ENCODE measurements around the gene EMP3. TPM values are rescaled to one million over a fixed set of nuclear protein-coding genes. Genes with fewer than 3 reads are reported as not detected.
"Not testable (repeated sequence)": the region's sequence is repeated elsewhere in the genome, so short reads cannot be mapped to it uniquely, and the experiment has no call there.

The EMP3 gene
- total and polyA plus RNA-seq, 10 donors: 33.2 to 149 (median 86.8) TPM

- Histone ChIP-seq H3K27ac (no peak overlapping the region), H3K36me3 (no peaks in the 10 kb centered on the region), H3K27me3 (replicated peaks in 1 of 7) (no peaks in the 10 kb centered on the region), H3K4me1 (peaks cover 0 to 18% (median 16%) of the 10 kb centered on the region in 6 donors), H3K4me3 (no peak overlapping the region), H3K9me3 (no peaks in the 10 kb centered on the region)
- intact Hi-C loops (cut with DNase I; ENCODE audit: low total_unique reads): no loop called here
- WGBS, 5 donors: 75 to 89% (median 85%) methylated on average over 1 to 5 of the region's 5 CpGs
- no peak for DNase-seq
- TF ChIP-seq POLR2A (IDR thresholded peaks at IDR 0.05) (no peak), POLR2AphosphoS5 (IDR thresholded peaks at IDR 0.05) (no peak)
- TF ChIP-seq, protein P1, sequence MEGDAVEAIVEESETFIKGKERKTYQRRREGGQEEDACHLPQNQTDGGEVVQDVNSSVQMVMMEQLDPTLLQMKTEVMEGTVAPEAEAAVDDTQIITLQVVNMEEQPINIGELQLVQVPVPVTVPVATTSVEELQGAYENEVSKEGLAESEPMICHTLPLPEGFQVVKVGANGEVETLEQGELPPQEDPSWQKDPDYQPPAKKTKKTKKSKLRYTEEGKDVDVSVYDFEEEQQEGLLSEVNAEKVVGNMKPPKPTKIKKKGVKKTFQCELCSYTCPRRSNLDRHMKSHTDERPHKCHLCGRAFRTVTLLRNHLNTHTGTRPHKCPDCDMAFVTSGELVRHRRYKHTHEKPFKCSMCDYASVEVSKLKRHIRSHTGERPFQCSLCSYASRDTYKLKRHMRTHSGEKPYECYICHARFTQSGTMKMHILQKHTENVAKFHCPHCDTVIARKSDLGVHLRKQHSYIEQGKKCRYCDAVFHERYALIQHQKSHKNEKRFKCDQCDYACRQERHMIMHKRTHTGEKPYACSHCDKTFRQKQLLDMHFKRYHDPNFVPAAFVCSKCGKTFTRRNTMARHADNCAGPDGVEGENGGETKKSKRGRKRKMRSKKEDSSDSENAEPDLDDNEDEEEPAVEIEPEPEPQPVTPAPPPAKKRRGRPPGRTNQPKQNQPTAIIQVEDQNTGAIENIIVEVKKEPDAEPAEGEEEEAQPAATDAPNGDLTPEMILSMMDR (IDR thresholded peaks at IDR 0.05 in 8 of 11, conservative IDR thresholded peaks at IDR 0.05 in 3 of 11): no peak
These were observed 42.5 kb downstream of the EMP3 start for GRCh38 chr19:48367855-48368254.

DNA sequence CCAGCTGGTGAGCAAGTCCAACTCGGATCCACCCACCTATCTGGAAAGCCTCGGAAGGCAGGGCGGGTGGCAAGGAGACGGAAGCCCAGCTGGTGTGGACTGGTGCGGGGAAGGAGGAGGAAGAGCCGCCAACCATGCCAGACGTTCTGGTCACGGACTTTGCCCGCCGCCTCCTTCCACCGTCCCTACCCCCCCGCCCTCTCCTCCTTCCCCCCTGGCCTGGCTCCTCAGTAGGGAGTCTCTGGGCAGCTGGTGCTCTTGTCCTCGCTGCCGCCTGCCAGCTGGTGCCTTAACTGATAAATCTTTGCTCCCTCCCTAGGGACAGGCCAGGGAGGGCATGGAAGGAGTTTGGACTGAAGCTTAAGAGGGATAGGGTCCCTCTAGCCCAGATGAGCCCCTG lies 43.6 kb downstream of the EMP3 start:
- 76 to 84% (median 81%) methylated on average over 10 to 14 of the region's 14 CpGs for WGBS, 5 donors
- no peak overlapping the region for H3K27ac ChIP-seq
- TF ChIP-seq POLR2A (IDR thresholded peaks at IDR 0.05): no peak
- TF ChIP-seq POLR2AphosphoS5 (IDR thresholded peaks at IDR 0.05): no peak
- TF ChIP-seq, protein P1 (IDR thresholded peaks at IDR 0.05 in 8 of 11, conservative IDR thresholded peaks at IDR 0.05 in 3 of 11): no peak
- intact Hi-C loops (cut with DNase I; ENCODE audit: low total_unique reads): no loop called here
- no peak overlapping the region for H3K4me3 ChIP-seq
- H3K27me3 ChIP-seq (replicated peaks in 1 of 7): no peaks in the 10 kb centered on the region
- no peaks in the 10 kb centered on the region for H3K36me3 ChIP-seq
- no peaks in the 10 kb centered on the region for H3K9me3 ChIP-seq
- DNase-seq: no peak
- H3K4me1 ChIP-seq: peaks cover 0 to 9% (median 7%) of the 10 kb centered on the region in 6 donors

DNA sequence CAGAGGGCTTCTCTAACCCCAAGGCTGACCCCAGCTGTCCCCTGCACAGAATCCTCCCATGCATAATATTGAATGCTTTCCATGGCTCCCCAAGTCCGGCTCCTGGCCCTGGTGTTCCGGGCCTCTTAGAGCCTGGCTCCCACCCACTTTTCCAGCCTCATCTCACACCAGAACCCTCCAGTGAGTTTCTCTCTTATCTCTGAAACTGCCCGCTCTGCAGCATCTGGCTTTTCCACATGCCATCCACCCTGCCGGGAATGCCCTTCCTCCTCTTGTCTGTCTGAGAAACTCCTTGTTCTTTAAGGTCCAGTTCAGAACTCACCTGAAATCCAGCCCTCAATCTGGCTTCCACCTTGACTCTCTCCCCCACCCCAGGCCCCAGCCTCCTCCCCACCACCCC lies 45.6 kb downstream of the EMP3 start:
- intact Hi-C loops (cut with DNase I; ENCODE audit: low total_unique reads): no loop called here
- no peaks in the 10 kb centered on the region for H3K27me3 ChIP-seq (replicated peaks in 1 of 7)
- no peaks in the 10 kb centered on the region for H3K9me3 ChIP-seq
- DNase-seq: no peak
- H3K27ac ChIP-seq: no peak overlapping the region
- no peaks in the 10 kb centered on the region for H3K36me3 ChIP-seq
- H3K4me3 ChIP-seq: no peak overlapping the region
- H3K4me1 ChIP-seq: no peaks in the 10 kb centered on the region
- TF ChIP-seq POLR2AphosphoS5 (IDR thresholded peaks at IDR 0.05) (no peak), POLR2A (IDR thresholded peaks at IDR 0.05) (no peak)
- TF ChIP-seq, protein P1 (IDR thresholded peaks at IDR 0.05 in 8 of 11, conservative IDR thresholded peaks at IDR 0.05 in 3 of 11): no peak
- 78 to 91% (median 83%) methylated on average over 4 of the region's 4 CpGs for WGBS, 5 donors

- H3K4me3 ChIP-seq: no peak overlapping the region
- DNase-seq: no peak
- TF ChIP-seq, protein P1 (IDR thresholded peaks at IDR 0.05 in 8 of 11, conservative IDR thresholded peaks at IDR 0.05 in 3 of 11): no peak
- TF ChIP-seq POLR2AphosphoS5 (IDR thresholded peaks at IDR 0.05): no peak
- no peak for TF ChIP-seq POLR2A (IDR thresholded peaks at IDR 0.05)
- no peaks in the 10 kb centered on the region for H3K9me3 ChIP-seq
- H3K4me1 ChIP-seq: no peaks in the 10 kb centered on the region
- no peaks in the 10 kb centered on the region for H3K27me3 ChIP-seq (replicated peaks in 1 of 7)
- 74 to 82% (median 79%) methylated on average over 7 of the region's 7 CpGs for WGBS, 5 donors
- no peak overlapping the region for H3K27ac ChIP-seq
- intact Hi-C loops (cut with DNase I; ENCODE audit: low total_unique reads): no loop called here
- H3K36me3 ChIP-seq: no peaks in the 10 kb centered on the region
These were observed 46.0 kb downstream of the EMP3 start for GRCh38 chr19:48371367-48371766.

- H3K4me1 ChIP-seq; DNase-seq; intact Hi-C loops (cut with DNase I; ENCODE audit: low total_unique reads); H3K27ac ChIP-seq; H3K27me3 ChIP-seq (replicated peaks in 1 of 7); H3K4me3 ChIP-seq; H3K9me3 ChIP-seq; H3K36me3 ChIP-seq: not testable (repeated sequence)
- WGBS, 5 donors: 91 to 98% (median 95%) methylated on average over 5 of the region's 5 CpGs
These were observed 46.4 kb downstream of the EMP3 start for GRCh38 chr19:48371771-48372170.

Data from spleen (tissue), 11 donors.